ENCODE measurements around the gene SEC61B. TPM values are rescaled to one million over a fixed set of nuclear protein-coding genes. Genes with fewer than 3 reads are reported as not detected.

SEC61B gene
- total and polyA plus RNA-seq, 12 donors = 33.2 to 371 (median 200) TPM

- Histone ChIP-seq H3K4me1 (replicated peaks in 1 of 2) (peaks cover 7 to 8% of the 10 kb centered on the region in 2 donors), H3K9me3 (replicated peaks in 1 of 3) (no peaks in the 10 kb centered on the region), H3K36me3 (replicated peaks in 1 of 2) (no peaks in the 10 kb centered on the region), H3K27me3 (no peaks in the 10 kb centered on the region), H3K27ac (no peak overlapping the region), H3K4me3 (no peak overlapping the region)
- intact Hi-C loops (cut with DNase I) = loop anchor here in 1 of 2 donors (10.0 kb wide), 1 partner anchor 561 kb away; the partner anchor contains the start of gene NR4A3
- TF ChIP-seq, protein P1, sequence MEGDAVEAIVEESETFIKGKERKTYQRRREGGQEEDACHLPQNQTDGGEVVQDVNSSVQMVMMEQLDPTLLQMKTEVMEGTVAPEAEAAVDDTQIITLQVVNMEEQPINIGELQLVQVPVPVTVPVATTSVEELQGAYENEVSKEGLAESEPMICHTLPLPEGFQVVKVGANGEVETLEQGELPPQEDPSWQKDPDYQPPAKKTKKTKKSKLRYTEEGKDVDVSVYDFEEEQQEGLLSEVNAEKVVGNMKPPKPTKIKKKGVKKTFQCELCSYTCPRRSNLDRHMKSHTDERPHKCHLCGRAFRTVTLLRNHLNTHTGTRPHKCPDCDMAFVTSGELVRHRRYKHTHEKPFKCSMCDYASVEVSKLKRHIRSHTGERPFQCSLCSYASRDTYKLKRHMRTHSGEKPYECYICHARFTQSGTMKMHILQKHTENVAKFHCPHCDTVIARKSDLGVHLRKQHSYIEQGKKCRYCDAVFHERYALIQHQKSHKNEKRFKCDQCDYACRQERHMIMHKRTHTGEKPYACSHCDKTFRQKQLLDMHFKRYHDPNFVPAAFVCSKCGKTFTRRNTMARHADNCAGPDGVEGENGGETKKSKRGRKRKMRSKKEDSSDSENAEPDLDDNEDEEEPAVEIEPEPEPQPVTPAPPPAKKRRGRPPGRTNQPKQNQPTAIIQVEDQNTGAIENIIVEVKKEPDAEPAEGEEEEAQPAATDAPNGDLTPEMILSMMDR (IDR thresholded peaks at IDR 0.05) = no peak
- TF ChIP-seq POLR2A (IDR thresholded peaks at IDR 0.05) = no peak
- 95 to 98% (median 96%) methylated on average over 3 of the region's 3 CpGs for WGBS, 4 donors
- DNase-seq = no peak
These were observed 42.1 kb downstream of the SEC61B start for GRCh38 chr9:99264070-99264680.

GRCh38 chr9:99265691-99266090, 43.6 kb downstream of the SEC61B start:
- Histone ChIP-seq H3K9me3 (replicated peaks in 1 of 3) (no peaks in the 10 kb centered on the region), H3K4me3 (no peak overlapping the region), H3K4me1 (replicated peaks in 1 of 2) (no peaks in the 10 kb centered on the region), H3K27me3 (no peaks in the 10 kb centered on the region), H3K36me3 (replicated peaks in 1 of 2) (no peaks in the 10 kb centered on the region), H3K27ac (no peak overlapping the region)
- no peak for TF ChIP-seq POLR2A (IDR thresholded peaks at IDR 0.05)
- TF ChIP-seq, protein P1 (IDR thresholded peaks at IDR 0.05) = no peak
- 47 to 68% (median 65%) methylated on average over 2 of the region's 2 CpGs for WGBS, 4 donors
- intact Hi-C loops (cut with DNase I) = loop anchor here in 1 of 2 donors (10.0 kb wide), 1 partner anchor 559 kb away; the partner anchor contains the start of gene NR4A3
- DNase-seq = no peak

DNA sequence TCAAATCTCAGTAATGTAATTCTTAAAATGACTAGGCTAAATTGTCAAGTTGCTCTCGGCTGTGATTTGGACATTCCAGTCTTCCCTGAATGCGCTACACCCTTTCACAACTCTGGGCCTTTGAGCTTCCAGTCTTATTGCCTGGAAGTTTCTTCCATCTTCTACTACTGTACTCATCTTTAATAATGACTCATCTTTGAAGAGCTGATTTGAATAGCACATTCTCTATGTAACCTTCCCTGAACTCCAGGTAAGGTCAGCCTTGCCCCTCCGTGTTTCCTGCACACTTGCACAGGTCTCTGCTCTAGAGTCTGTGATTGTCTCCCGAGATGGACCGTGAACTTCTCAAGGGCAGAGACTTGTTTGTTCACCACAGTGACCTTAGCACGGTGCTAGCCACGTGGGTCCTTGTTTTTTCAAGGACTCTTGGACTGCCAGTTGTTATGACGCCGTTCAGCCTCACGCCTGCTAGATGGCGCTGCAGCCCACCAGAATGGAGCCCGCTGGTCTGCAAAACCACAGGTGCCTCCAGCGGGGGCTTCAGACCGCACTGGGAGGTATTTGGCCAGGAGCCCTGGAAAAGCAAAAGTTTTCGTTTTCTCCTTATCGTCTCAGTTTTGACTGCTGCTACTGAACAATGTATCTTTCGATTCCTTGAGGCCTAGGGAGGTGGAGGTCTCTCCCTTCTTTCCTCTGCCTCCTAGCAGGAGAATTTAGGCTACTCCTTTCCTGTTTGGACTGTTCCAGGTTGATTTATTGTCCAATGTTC, 44.4 kb downstream of the SEC61B start:
- Histone ChIP-seq H3K27me3 (no peaks in the 10 kb centered on the region), H3K4me1 (replicated peaks in 1 of 2) (no peaks in the 10 kb centered on the region), H3K36me3 (replicated peaks in 1 of 2) (no peaks in the 10 kb centered on the region), H3K9me3 (replicated peaks in 1 of 3) (no peaks in the 10 kb centered on the region), H3K27ac (no peak overlapping the region), H3K4me3 (peak overlapping the region in 1 of 4 donors; percentile 41)
- intact Hi-C loops (cut with DNase I) = loop anchor here in 1 of 2 donors (10.0 kb wide), 1 partner anchor 558 kb away; the partner anchor contains the start of gene NR4A3
- peak; percentile 75 to 91 (median 84) for DNase-seq
- TF ChIP-seq, protein P1 (IDR thresholded peaks at IDR 0.05) = peak; percentile 65 to 90 (median 84)
- no peak for TF ChIP-seq POLR2A (IDR thresholded peaks at IDR 0.05)
- WGBS, 4 donors = 15 to 20% (median 16%) methylated on average over 12 to 17 of the region's 17 CpGs

DNA sequence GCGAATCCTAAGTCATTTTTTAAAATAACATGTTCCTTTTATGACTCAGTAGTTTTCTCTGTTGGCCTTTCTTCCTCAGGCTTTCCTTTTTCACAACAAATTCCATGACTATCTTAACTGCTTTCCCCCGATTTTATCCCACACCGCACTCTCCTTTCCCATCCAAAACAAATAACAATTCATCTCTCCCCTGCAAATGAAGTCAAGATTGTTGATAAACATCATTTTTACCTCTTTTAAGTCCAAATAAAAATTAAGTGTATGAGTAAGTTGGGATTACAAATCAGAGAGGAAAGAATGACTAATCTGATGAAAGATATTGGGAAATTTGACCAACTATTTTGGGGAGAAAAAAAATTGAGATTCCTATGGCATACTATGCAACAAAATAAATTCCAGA, 47.3 kb downstream of the SEC61B start:
- no peak overlapping the region for H3K4me3 ChIP-seq
- no peaks in the 10 kb centered on the region for H3K27me3 ChIP-seq
- no peak overlapping the region for H3K27ac ChIP-seq
- H3K4me1 ChIP-seq (replicated peaks in 1 of 2) = no peaks in the 10 kb centered on the region
- WGBS, 4 donors = 60 to 80% (median 65%) methylated on average over 3 of the region's 3 CpGs
- no peaks in the 10 kb centered on the region for H3K9me3 ChIP-seq (replicated peaks in 1 of 3)
- TF ChIP-seq POLR2A (IDR thresholded peaks at IDR 0.05) = no peak
- TF ChIP-seq, protein P1 (IDR thresholded peaks at IDR 0.05) = no peak
- DNase-seq = no peak
- H3K36me3 ChIP-seq (replicated peaks in 1 of 2) = no peaks in the 10 kb centered on the region
- intact Hi-C loops (cut with DNase I) = loop anchor here in 1 of 2 donors (10.0 kb wide), 1 partner anchor 555 kb away; the partner anchor contains the start of gene NR4A3

Measured in adrenal gland (tissue), 12 donors.